Cortex of kidney (tissue), 1 donor: ENCODE data around the gene TIAM2.

ENCODE experiments used
- DNase-seq: peaks from one replicate; lab custom pipeline; 2025; lab: John Stamatoyannopoulos, UW

The TIAM2 gene

DNA sequence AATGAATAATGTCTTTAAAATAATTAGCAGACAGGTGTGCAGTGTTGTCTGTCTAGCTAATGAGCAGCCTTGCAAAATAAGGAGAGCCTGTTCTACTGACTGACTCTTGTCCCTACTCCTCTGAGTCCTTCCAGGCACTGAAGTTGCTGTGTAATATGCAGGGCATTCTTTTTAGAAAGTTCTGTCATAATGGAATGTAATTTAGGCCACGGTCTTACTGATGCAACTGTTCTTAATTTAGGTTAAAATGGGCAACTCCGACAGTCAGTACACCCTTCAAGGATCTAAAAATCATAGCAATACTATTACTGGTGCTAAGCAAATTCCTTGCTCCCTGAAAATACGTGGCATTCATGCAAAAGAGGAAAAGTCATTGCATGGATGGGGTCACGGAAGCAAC, 133.9 kb downstream of the TIAM2 start:
- DNase-seq: no peak

DNA sequence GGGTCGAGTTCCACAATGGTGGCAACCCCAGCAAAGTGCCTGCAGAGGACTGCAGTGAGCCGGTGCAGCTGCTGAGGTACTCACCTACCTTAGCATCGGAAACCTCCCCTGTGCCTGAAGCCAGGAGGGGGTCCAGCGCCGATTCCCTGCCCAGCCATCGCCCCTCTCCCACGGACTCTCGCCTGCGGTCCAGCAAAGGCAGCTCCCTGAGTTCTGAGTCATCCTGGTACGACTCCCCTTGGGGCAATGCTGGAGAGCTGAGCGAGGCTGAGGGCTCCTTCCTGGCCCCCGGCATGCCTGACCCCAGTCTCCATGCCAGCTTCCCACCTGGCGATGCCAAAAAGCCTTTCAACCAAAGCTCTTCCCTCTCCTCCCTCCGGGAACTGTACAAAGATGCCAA, 134.6 kb downstream of the TIAM2 start:
- no peak for DNase-seq

DNA sequence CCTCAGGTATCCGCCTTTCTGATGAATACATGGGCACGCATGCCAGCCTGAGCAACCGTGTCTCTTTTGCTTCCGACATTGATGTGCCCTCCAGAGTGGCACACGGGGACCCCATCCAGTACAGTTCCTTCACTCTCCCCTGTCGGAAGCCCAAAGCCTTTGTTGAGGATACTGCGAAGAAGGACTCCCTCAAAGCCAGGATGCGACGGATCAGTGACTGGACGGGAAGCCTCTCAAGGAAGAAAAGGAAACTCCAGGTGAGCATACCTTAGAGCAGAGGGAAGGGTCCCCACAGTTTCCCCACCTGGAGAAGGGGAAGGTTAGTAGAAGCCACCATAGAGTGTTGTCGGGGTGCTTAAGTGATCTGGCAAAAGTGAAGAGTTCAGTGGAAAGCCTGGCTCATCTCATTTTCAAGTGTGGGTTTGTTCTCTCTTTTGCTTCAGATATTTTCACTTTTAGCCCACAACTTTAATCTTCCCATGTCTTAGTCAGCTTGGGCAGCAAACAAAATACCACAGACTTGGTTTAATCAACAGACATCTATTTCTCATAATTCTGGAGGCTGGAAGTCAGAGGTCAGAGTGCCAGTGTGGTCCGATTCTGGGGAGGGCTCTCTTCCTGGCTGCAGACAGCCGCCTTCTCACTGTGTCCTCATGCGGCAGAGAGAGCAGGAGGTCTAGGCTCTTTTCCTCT, 135.2 kb downstream of the TIAM2 start:
- DNase-seq: no peak

GRCh38 chr6:155132617-155133016, 137.5 kb downstream of the TIAM2 start:
- no peak for DNase-seq

GRCh38 chr6:155141002-155141401, 145.9 kb downstream of the TIAM2 start:
- DNase-seq: no peak

GRCh38 chr6:155141512-155141911, 146.4 kb downstream of the TIAM2 start:
- DNase-seq: no peak

GRCh38 chr6:155142168-155143028, 147.3 kb downstream of the TIAM2 start:
- no peak for DNase-seq

DNA sequence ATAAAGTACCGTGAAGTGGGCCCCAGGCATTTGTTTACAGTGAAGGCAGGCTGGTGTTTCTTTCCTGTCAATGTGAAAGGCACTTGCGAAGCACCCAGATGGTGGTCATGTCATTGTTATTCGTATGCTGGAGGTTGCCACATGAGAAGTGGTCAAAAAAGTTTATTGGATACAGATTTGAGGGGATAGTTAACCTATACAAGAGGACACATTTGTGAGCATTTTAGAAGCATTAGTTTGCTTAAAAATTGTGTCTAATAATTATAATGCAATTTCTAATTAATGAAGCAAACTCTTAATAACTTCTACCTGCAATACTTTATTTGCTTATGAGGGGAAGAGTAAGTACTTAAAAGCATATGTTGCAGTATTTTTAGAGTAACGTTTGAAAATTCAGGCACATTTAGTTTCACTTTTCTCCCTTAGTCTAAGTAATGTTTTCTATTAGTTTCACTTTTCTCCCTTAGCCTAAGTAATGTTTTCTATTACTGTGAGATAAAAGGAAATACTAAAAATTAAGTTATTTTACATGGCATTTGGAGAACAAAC, 148.0 kb downstream of the TIAM2 start:
- no peak for DNase-seq

DNA sequence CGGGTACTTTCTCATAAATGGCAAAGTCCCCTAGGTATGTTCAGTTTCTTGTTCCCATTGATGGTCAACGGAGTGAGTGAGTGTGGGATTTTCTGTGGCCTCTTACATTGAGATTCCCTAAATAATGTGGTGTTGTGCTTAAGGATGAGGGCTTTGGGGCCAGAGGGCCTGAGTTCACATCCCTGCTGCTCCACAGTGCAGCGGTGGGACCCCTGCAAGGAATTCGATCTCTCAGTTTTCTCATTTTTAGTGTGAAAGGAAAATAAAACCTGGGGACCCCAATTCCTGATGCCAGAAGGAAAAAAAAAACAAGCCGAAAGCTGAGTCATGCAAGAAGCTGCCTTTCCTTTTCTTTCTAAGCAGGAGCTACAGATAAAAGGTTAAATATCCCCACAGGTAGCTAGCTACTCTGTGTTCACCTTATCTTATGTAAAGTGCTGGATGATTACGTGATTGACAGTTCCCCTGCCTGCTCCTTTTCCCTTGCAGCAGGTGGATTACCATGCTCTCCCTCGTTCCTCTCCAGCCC, 148.5 kb downstream of the TIAM2 start:
- DNase-seq: no peak

DNA sequence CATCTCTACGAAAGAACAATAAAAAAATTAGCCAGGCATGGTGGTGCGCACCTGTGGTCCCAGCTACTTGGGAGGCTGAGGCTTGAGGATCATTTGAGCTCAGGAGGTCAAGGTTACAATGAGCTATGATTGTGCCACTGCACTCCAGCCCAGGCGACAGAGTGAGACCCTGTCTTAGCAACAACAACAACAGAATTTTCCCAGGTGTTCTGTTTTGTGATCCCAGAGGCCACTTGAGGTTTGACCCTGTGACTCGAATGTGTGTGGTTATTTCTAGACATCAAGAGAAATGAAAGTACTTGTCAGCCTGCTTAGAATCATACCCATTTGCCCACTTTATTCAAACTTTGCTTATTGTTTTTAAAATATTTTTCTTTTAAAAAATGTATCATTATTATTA, 151.1 kb downstream of the TIAM2 start:
- DNase-seq: no peak

DNA sequence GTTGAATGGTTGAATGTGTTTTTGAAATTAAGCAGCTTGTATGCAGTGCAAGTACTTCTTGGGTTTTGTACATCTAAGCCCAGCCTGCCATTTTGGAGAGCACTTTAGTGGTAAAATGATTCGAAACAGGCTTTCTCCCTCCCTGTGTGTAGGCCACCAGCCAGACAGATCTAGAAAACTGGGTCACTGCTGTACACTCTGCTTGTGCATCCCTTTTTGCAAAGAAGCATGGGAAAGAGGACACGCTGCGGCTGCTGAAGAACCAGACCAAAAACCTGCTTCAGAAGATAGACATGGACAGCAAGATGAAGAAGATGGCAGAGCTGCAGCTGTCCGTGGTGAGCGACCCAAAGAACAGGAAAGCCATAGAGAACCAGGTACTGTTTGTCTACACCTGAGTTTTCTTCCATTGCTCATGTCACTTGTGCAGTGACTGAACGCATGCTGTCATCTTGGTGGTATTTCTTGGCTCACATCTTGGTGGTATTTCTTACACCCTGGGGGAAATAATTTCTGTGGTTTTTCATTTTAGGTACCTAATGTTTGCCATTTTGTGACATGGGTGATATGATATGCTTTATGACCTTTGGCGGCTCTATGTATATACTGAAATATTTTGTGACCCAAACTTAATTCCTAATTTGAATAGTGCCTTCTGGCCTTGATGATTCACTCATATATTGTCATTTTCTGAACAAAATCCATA, 153.0 kb downstream of the TIAM2 start:
- no peak for DNase-seq

- no peak for DNase-seq
Observed at GRCh38 chr6:155150967-155151671, 156.0 kb downstream of the TIAM2 start.

DNA sequence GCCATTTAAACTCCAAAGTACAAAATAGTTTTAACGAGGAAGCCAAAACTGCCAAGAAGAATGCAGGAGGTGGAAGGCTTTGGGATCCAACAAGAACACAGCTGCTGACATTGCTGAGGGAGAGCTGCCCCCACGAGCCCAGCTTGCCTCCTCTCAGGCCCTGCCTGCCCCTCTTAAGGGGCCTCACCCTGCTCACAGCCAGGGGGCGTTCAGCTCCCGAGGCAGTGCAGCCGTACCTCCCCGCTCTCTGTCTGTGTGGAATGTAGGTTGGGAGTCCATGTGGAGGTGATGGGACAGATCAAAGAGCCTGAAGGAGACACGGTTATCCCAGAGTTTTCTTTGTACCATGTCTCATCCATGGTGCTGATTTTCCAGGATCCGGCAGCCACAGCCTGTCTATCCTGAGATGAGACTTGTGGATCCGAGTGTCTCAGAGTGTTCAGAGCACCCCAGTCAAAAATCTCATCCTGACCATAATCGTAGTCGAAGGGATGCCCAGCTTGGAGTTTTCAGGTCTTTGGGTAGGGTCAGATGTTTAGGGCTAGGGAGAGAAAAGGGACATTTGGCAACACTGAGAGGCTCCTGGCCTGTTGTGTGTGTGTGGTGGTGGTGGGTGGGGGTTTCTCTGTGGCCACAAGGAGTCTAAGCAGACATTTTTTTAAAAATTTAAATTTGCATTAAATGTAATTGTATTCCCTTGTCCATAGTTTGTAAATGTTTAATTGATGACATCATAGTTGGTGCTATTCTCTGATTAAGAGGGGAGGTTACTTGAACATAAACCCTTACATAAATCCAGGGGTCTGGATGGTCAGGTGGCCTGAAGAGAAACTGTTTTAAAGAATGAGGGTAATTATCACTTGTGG, 157.3 kb downstream of the TIAM2 start:
- no peak for DNase-seq

GRCh38 chr6:155154158-155154830, 159.2 kb downstream of the TIAM2 start:
- DNase-seq: no peak

DNA sequence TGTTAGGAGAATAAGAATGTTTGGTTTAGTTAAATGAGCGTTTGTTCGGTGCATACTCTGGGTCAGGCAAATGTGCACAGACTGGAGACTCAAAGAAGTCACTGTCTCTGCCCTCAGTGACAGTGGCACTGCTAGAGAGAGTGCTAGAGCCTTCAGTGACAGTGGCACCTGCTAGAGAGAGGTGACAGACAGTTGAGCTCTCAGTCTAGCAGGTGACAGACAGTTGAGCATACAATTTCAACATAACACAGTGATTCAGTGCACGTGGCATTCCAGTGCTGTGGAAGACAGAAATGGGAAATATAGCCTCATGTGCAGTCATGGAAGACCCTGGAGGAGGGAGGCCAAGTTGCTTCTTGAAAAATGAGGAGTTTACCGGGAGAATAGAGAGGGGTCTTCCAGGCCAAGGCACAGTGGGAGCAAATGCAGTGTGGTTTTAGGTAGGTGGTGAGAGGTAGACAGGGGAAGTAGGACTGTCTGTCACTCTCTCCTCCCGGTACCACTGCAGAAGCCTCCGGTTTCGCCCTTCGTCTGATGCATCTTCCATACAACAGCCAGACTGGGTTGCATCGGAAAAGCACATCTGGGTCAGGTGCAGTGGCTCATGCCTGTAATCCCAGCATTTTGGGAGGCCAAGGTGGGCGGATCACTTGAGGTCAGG, 160.8 kb downstream of the TIAM2 start:
- no peak for DNase-seq

GRCh38 chr6:155157101-155157500, 162.0 kb downstream of the TIAM2 start:
- DNase-seq: no peak

DNA sequence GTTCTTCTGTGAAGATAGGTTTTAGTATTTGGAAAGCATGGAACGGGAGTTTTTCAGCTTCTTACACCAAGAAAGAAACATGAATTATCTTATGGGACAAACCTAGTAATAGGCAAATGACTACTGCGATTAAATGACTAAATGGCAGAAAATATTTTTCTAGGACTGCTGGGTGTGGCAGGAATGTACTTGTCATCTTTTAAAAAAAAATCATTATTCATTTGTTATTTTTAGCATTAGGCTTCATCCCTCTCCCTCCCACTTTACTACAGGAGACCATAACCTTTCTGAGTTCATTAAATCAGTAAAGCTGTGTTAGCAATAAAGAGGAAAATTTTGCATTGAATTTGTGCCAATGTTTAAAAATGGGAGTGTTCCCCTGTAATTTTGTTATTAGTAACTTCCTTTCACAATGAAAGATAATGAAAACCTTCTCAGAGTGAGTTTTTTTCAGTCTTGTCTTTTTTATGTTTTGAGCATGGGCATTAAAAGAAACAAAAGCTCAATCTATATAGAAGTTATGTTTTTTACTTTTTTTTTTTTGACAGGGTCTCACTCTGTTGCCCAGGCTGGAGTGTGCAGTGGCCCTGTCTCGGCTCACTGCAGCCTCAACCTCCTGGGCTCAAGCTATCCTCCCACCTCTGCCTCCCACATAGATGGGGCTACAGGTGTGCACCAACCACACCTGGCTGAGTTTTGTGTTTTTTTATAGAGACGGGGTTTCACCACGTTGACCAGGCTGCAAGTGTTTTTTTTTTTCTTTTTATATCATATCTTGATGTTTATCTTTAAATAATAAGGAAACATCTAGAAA, 163.1 kb downstream of the TIAM2 start:
- no peak for DNase-seq

GRCh38 chr6:155162682-155163081, 167.6 kb downstream of the TIAM2 start:
- no peak for DNase-seq

- DNase-seq: no peak
Observed at GRCh38 chr6:155163601-155164000, 168.5 kb downstream of the TIAM2 start.
